ENCODE measurements around the gene FRMPD4. TPM values are rescaled to one million over a fixed set of nuclear protein-coding genes. Genes with fewer than 3 reads are reported as not detected.
"Not testable (repeated sequence)": the region's sequence is repeated elsewhere in the genome, so short reads cannot be mapped to it uniquely, and the experiment has no call there.

The FRMPD4 gene
- total RNA-seq, 1 donor from 2014 or later, result 0.54 TPM

DNA sequence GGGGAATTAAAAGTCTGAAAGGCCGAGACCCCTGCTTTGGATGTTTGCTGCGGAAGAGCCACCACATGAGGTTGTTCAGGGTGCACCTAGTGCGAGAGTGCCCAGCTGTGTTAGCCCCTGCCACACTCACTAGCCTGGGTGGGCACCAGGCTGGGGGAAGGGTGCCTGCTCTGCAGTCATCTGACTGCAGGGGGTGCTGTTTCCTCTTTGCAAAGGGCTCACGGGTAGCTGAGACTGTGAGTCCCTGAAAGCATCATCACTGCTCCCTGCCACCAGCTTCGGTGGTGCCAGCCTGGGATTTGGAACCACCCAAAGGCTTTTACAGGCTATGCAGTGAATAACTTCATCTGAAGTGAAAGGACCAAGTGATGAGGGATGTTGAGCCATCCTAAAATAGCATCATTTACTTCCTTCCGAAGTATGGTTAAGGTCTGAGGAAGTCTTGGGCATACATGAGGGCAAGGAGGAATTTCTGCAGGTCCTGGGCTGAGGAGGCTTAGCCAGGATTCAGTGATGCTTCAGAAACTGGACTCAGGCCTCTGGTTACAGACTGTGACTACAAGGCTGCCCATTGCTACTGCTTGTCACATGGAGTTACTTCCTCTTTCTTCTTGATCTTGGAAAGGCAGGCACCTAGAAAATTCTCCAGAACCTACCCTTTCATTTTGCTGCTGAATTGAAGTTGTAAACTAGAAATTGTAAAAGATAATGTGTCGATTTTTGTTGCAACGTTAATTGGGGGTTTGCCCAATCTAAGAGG, 359.7 kb downstream of the FRMPD4 start:
- no peak overlapping the region for H3K27ac ChIP-seq (ENCODE audit: low read depth, low read length)
- H3K27me3 ChIP-seq (ENCODE audit: insufficient read depth, low read length), result no peaks in the 10 kb centered on the region
- Mint-ChIP-seq H3K27ac (ENCODE audit: unreplicated experiment) (no peak overlapping the region), H3K36me3 (ENCODE audit: low read depth, unreplicated experiment) (no peaks in the 10 kb centered on the region), H3K9me3 (ENCODE audit: unreplicated experiment) (no peaks in the 10 kb centered on the region), H3K27me3 (ENCODE audit: low read depth, unreplicated experiment) (no peaks in the 10 kb centered on the region), H3K4me1 (ENCODE audit: low read depth, unreplicated experiment) (no peaks in the 10 kb centered on the region), H3K4me3 (ENCODE audit: unreplicated experiment) (no peak overlapping the region)
- H3K4me2 ChIP-seq (ENCODE audit: low read length), result no peak overlapping the region
- no peaks in the 10 kb centered on the region for H4K20me1 ChIP-seq (ENCODE audit: insufficient read depth, low read length)
- no peak overlapping the region for H3K4me3 ChIP-seq (ENCODE audit: insufficient read depth, low read depth, low read length)
- H2AFZ ChIP-seq (ENCODE audit: low read depth, low read length), result no peak overlapping the region
- H3K9ac ChIP-seq (ENCODE audit: low read length), result no peak overlapping the region
- TF ChIP-seq, protein P1, sequence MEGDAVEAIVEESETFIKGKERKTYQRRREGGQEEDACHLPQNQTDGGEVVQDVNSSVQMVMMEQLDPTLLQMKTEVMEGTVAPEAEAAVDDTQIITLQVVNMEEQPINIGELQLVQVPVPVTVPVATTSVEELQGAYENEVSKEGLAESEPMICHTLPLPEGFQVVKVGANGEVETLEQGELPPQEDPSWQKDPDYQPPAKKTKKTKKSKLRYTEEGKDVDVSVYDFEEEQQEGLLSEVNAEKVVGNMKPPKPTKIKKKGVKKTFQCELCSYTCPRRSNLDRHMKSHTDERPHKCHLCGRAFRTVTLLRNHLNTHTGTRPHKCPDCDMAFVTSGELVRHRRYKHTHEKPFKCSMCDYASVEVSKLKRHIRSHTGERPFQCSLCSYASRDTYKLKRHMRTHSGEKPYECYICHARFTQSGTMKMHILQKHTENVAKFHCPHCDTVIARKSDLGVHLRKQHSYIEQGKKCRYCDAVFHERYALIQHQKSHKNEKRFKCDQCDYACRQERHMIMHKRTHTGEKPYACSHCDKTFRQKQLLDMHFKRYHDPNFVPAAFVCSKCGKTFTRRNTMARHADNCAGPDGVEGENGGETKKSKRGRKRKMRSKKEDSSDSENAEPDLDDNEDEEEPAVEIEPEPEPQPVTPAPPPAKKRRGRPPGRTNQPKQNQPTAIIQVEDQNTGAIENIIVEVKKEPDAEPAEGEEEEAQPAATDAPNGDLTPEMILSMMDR (IDR thresholded peaks at IDR 0.05; ENCODE audit: insufficient read depth, low read depth, low read length), result no peak
- no peak for TF ChIP-seq EZH2 (IDR thresholded peaks at IDR 0.05; ENCODE audit: insufficient read depth, low read length)
- peak; percentile 92 for FAIRE-seq
- DNase-seq (ENCODE audit: low read depth), result no peak
- no peaks in the 10 kb centered on the region for H3K79me2 ChIP-seq (ENCODE audit: insufficient read depth, low read length)
- no peaks in the 10 kb centered on the region for H3K4me1 ChIP-seq (ENCODE audit: insufficient read depth, low read length)
- no peaks in the 10 kb centered on the region for H3K36me3 ChIP-seq (ENCODE audit: insufficient read depth, low read length)
- no peaks in the 10 kb centered on the region for H3K9me3 ChIP-seq (ENCODE audit: insufficient read depth, low read depth, low read length)

DNA sequence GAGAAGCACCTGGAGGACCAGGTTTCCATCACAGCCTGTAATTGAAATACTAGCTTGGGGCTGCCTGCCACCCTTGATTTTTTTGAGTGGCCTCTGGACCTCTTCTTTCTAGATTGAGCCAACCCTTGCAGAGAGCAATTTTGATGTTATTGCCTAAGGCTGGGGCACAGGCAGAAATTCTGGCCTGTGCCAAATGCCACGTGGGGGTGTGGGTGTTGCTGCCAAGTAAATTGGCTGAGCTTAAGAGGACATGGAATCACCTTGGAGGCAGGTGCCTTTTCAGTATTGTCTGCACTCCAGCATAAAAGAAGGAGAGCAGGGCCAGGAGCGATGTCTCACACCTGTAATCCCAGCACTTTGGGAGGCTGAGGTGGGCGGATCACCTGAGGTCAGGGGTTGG, 366.9 kb downstream of the FRMPD4 start:
- Mint-ChIP-seq H3K9me3 (ENCODE audit: unreplicated experiment) (no peaks in the 10 kb centered on the region), H3K36me3 (ENCODE audit: low read depth, unreplicated experiment) (no peaks in the 10 kb centered on the region), H3K27me3 (ENCODE audit: low read depth, unreplicated experiment) (no peaks in the 10 kb centered on the region), H3K4me3 (ENCODE audit: unreplicated experiment) (no peak overlapping the region), H3K4me1 (ENCODE audit: low read depth, unreplicated experiment) (no peaks in the 10 kb centered on the region), H3K27ac (ENCODE audit: unreplicated experiment) (no peak overlapping the region)
- Histone ChIP-seq H3K36me3 (ENCODE audit: insufficient read depth, low read length) (no peaks in the 10 kb centered on the region), H3K9me3 (ENCODE audit: insufficient read depth, low read depth, low read length) (no peaks in the 10 kb centered on the region), H3K9ac (ENCODE audit: low read length) (no peak overlapping the region), H3K4me3 (ENCODE audit: insufficient read depth, low read depth, low read length) (no peak overlapping the region), H3K4me1 (ENCODE audit: insufficient read depth, low read length) (no peaks in the 10 kb centered on the region), H3K4me2 (ENCODE audit: low read length) (no peak overlapping the region), H2AFZ (ENCODE audit: low read depth, low read length) (no peak overlapping the region), H4K20me1 (ENCODE audit: insufficient read depth, low read length) (no peaks in the 10 kb centered on the region), H3K27ac (ENCODE audit: low read depth, low read length) (no peak overlapping the region), H3K27me3 (ENCODE audit: insufficient read depth, low read length) (no peaks in the 10 kb centered on the region), H3K79me2 (ENCODE audit: insufficient read depth, low read length) (no peaks in the 10 kb centered on the region)
- TF ChIP-seq EZH2 (IDR thresholded peaks at IDR 0.05; ENCODE audit: insufficient read depth, low read length), result no peak
- TF ChIP-seq, protein P1 (IDR thresholded peaks at IDR 0.05; ENCODE audit: insufficient read depth, low read depth, low read length), result no peak
- DNase-seq (ENCODE audit: low read depth) (no peak), FAIRE-seq (no peak)

DNA sequence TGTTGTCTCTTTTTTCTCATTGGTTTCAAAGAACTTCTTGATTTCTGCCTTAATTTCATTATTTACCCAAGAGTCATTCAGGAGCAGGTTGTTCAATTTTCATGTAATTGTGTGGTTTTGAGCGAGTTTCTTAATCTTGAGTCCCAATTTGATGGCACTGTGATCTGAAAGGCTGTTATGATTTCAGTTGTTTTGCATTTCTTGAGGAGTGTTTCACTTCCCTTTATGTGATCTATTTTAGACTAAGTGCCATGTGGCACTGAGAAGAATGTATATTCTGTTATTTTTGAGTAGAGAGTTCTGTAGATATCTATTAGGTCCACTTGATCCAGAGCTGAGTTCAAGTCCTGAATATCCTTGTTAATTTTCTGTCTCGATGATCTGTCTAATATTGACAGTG, 377.1 kb downstream of the FRMPD4 start:
- not testable (repeated sequence) for H3K4me2 ChIP-seq (ENCODE audit: low read length); H3K27ac Mint-ChIP-seq (ENCODE audit: unreplicated experiment); H3K9ac ChIP-seq (ENCODE audit: low read length); H3K4me1 Mint-ChIP-seq (ENCODE audit: low read depth, unreplicated experiment); H3K9me3 Mint-ChIP-seq (ENCODE audit: unreplicated experiment); H3K27me3 ChIP-seq (ENCODE audit: insufficient read depth, low read length); H3K79me2 ChIP-seq (ENCODE audit: insufficient read depth, low read length); H3K4me3 ChIP-seq (ENCODE audit: insufficient read depth, low read depth, low read length); H3K27ac ChIP-seq (ENCODE audit: low read depth, low read length); H3K4me1 ChIP-seq (ENCODE audit: insufficient read depth, low read length); H3K9me3 ChIP-seq (ENCODE audit: insufficient read depth, low read depth, low read length); H3K27me3 Mint-ChIP-seq (ENCODE audit: low read depth, unreplicated experiment); H3K36me3 Mint-ChIP-seq (ENCODE audit: low read depth, unreplicated experiment); H4K20me1 ChIP-seq (ENCODE audit: insufficient read depth, low read length); FAIRE-seq; H2AFZ ChIP-seq (ENCODE audit: low read depth, low read length); H3K36me3 ChIP-seq (ENCODE audit: insufficient read depth, low read length); DNase-seq (ENCODE audit: low read depth); H3K4me3 Mint-ChIP-seq (ENCODE audit: unreplicated experiment)

All from astrocyte (in vitro differentiated cells and primary cell).